GM18867 (cell line): ENCODE measurements around the gene NAT10.
"Not testable (repeated sequence)": the region's sequence is repeated elsewhere in the genome, so short reads cannot be mapped to it uniquely, and the experiment has no call there.

Experiments used
- ATAC-seq: cut with Tn5 transposase; IDR thresholded peaks from one replicate; pipeline ENCODE4 v1.9.1; 2021; ENCODE audit warnings: mild to moderate bottlenecking, moderate library complexity; ENCODE audit not compliant: unreplicated experiment

The NAT10 gene

GRCh38 chr11:34105079-34105956 is at the start of gene NAT10:
Gene NAT10 (plus strand): TSS chr11:34105629. CDS start chr11:34108226, 2,597 bp downstream.
- peak; percentile 92 for ATAC-seq

DNA sequence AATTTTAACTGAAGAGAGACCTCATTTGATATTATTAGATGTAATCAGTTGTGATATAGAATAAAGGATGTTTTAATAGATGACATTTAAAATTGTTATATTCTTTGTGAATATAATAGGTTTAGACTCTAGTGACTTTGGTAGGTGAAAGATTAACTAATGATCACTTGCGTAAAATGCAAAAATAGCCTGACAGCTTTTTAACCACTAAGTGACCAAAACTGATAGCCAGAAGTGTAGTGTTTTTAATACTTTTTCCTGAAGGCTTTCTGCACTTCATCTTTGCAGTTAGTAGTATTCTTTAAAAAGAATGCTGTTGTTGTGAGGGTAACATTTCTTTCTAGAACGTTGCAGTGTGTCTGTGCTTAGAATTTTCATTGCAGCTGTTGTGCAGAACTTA is 48.8 kb upstream of the NAT10 start:
- ATAC-seq, result no peak

- ATAC-seq, result no peak
Observed at GRCh38 chr11:34063061-34063795, 42.2 kb upstream of the NAT10 start.

GRCh38 chr11:34064291-34064690 is 41.1 kb upstream of the NAT10 start:
- ATAC-seq, result no peak

GRCh38 chr11:34065505-34066203 is 39.8 kb upstream of the NAT10 start:
- ATAC-seq, result peak; percentile 55

- not testable (repeated sequence) for ATAC-seq
Observed at GRCh38 chr11:34066766-34067165, 38.7 kb upstream of the NAT10 start.

GRCh38 chr11:34067383-34068065 is 37.9 kb upstream of the NAT10 start:
- ATAC-seq, result peak; percentile 48

DNA sequence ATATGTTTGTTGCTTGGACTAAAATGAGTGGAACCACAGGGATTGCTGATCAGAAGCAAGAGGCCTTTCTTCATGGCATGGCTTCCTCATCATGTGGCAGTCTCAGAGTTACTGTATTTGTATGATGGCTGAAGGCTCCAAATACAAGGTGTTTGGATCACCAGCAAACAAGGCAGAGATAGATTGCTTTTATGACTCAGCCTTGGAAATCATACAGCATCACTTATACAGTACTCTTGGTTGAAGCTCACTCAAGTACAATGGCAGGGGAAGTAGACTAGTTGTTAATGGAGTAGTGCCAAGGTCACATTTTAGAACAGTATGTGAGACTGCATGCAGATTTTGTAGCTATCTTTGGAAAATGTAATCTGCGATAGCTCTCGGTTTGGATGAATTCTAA is 37.3 kb upstream of the NAT10 start:
- peak; percentile 26 for ATAC-seq

GRCh38 chr11:34071306-34071705 is 34.1 kb upstream of the NAT10 start:
- not testable (repeated sequence) for ATAC-seq

GRCh38 chr11:34072041-34072440 is 33.4 kb upstream of the NAT10 start:
- no peak for ATAC-seq

- no peak for ATAC-seq
Observed at GRCh38 chr11:34072832-34073231, 32.6 kb upstream of the NAT10 start.

GRCh38 chr11:34074391-34074790 is 31.0 kb upstream of the NAT10 start:
- no peak for ATAC-seq

GRCh38 chr11:34075178-34075820 is 30.1 kb upstream of the NAT10 start:
- ATAC-seq, result no peak

DNA sequence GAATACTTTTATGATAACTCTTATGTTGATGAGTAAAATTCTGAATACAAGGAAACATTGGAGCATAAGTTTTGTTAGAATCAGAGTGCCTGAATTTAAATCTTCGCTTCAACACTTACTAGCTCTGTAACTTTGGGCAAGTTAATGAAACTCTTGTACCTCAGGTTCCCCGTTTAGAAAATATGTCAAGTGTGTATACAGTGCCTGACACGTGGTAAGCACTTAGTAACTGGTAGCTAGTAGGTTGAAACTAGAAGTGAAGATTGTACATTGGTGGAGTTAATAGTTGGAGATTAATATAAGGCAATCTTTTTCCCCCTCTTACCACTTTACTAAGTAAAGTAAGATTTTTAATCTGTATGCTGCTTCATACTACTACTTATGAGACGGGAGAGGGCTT is 24.8 kb upstream of the NAT10 start:
- no peak for ATAC-seq

DNA sequence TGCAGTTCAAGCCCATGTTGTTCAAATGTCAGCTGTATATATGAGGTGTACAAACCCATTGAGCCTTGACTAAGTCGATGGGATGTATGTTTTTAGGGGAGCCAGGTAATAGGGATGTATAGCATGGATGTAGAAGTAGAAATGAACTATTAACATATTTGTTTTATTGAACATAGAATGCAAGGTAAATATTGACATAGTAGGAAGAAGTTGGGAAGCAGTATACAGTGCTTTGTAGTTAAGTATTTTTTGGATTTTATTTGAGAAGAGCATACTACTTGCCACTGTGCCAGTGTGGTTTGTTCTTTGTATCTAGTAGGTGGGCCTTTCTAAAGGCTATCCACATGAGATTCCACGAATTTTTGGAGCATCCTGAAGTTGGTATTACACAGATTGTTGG is 20.8 kb upstream of the NAT10 start:
- ATAC-seq, result no peak

GRCh38 chr11:34086554-34087283 is 18.7 kb upstream of the NAT10 start:
- ATAC-seq, result peak; percentile 64

- no peak for ATAC-seq
Observed at GRCh38 chr11:34091825-34092224, 13.6 kb upstream of the NAT10 start.

- not testable (repeated sequence) for ATAC-seq
Observed at GRCh38 chr11:34094900-34095299, 10.5 kb upstream of the NAT10 start.

- no peak for ATAC-seq
Observed at GRCh38 chr11:34098813-34099212, 6.6 kb upstream of the NAT10 start.

DNA sequence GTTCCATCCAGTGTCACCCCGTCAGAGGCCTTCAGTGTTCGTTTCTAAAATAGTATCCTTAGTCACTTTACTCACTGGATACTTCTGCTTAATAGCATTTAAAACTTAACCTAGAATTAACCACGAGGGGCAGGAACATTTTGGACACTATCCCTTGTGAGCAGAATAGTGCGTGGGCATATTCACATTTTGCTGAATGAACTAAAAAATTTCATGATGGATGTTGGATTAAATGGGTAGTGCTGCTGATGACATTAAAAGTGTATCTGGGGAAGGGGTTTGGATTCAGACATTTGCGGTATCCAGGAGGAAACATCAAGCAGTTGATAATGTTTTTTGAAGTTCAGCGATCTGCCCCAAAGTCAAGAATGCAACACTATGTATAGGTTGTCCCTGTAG is 750 bp upstream of the NAT10 start:
- no peak for ATAC-seq
